GM23248 (cell line): ENCODE measurements around the gene MPV17L2. TPM values are rescaled to one million over a fixed set of nuclear protein-coding genes. Genes with fewer than 3 reads are reported as not detected.
A peak's percentile ranks its signal among the peaks of the same experiment; 100 is the strongest.

Experiments used
- DNase-seq: peaks from one replicate; pipeline ENCODE4 v3.0.0-alpha.2; 2015
- H2AFZ ChIP-seq: fragments of 200-600 bp; sonication (generic); 2 replicates; pipeline ENCODE4 v1.6.1; 2016; ENCODE audit warnings: antibody characterized with exemption
- H3F3A ChIP-seq: fragments of 200-600 bp; sonication (generic); 2 replicates; pipeline ENCODE4 v1.6.1; 2016; ENCODE audit warnings: mild to moderate bottlenecking, antibody characterized with exemption, mixed run types; ENCODE audit not compliant: insufficient read depth
- H3K27ac ChIP-seq: fragments of 200-600 bp; sonication (generic); 2 replicates; pipeline ENCODE4 v1.5.1; 2016; ENCODE audit warnings: mild to moderate bottlenecking
- H3K27me3 ChIP-seq: fragments of 200-600 bp; sonication (generic); replicated peaks from 2 replicates; pipeline ENCODE4 v1.6.1; 2016; ENCODE audit warnings: mild to moderate bottlenecking; ENCODE audit not compliant: insufficient read depth
- H3K36me3 ChIP-seq: fragments of 200-600 bp; sonication (generic); 2 replicates; pipeline ENCODE4 v1.6.1; 2016; ENCODE audit warnings: low read depth, mild to moderate bottlenecking
- H3K4me1 ChIP-seq: fragments of 200-600 bp; sonication (generic); 2 replicates; pipeline ENCODE4 v1.6.1; 2016; ENCODE audit warnings: mild to moderate bottlenecking; ENCODE audit not compliant: insufficient read depth
- H3K4me2 ChIP-seq: fragments of 200-600 bp; sonication (generic); one replicate; pipeline ENCODE4 v1.6.1; 2016; ENCODE audit warnings: mild to moderate bottlenecking; ENCODE audit not compliant: unreplicated experiment
- H3K4me3 ChIP-seq: fragments of 200-600 bp; sonication (generic); 2 replicates; pipeline ENCODE4 v1.5.1; 2016; ENCODE audit warnings: mild to moderate bottlenecking
- H3K79me2 ChIP-seq: fragments of 200-600 bp; sonication (generic); 2 replicates; pipeline ENCODE4 v1.6.1; 2016; ENCODE audit warnings: mild to moderate bottlenecking; ENCODE audit not compliant: insufficient read depth
- H3K9ac ChIP-seq: fragments of 200-600 bp; sonication (generic); 2 replicates; pipeline ENCODE4 v1.6.1; 2016; ENCODE audit warnings: mild to moderate bottlenecking
- H3K9me2 ChIP-seq: fragments of 200-600 bp; sonication (generic); 2 replicates; pipeline ENCODE4 v1.6.1; 2016; ENCODE audit warnings: mixed run types, mild to moderate bottlenecking, moderate library complexity; ENCODE audit not compliant: insufficient read depth
- H3K9me3 ChIP-seq: fragments of 200-600 bp; sonication (generic); one replicate; pipeline ENCODE4 v1.6.1; 2017; ENCODE audit warnings: low read depth
- H4K20me1 ChIP-seq: fragments of 200-600 bp; sonication (generic); 2 replicates; pipeline ENCODE4 v1.6.0; 2016; ENCODE audit not compliant: insufficient read depth
- EZH2 ChIP-seq: fragments of 200-600 bp; sonication (generic); IDR thresholded peaks from 2 replicates; pipeline ENCODE4 v1.6.1; 2018; ENCODE audit warnings: antibody characterized with exemption, mild to moderate bottlenecking; ENCODE audit not compliant: insufficient read depth, poor library complexity, severe bottlenecking
- EZH2phosphoT487 ChIP-seq: fragments of 200-600 bp; sonication (generic); IDR thresholded peaks from 2 replicates; pipeline ENCODE4 v1.6.1; 2018; ENCODE audit warnings: antibody characterized with exemption, moderate library complexity, mild to moderate bottlenecking, low read depth; ENCODE audit not compliant: insufficient read depth
- WGBS, 2 experiments: methylation state at CpG; one replicate each; pipeline ENCODE4 v1.1.6; 2015 to 2017; ENCODE audit warnings: low lambda C conversion rate in 2 of 2, low coverage in 1 of 2; ENCODE audit errors: missing lambda C conversion rate in 2 of 2; 5-methylcytosine and 5-hydroxymethylcytosine counted together
- in situ Hi-C: fragments of 300-500 bp; cut with MboI; formaldehyde crosslinking; loops from 2 replicates; pipeline ENCODE4 v1.15.0; 2020
- polyA plus RNA-seq: library from polyadenylated mRNA; unstranded; fragments of >200 nt; fragmentation: Nextera tagmentation; extraction: Ambion mirVana; gene quantifications from 2 replicates; pipeline ENCODE4 v1.2.1, GENCODE V29; 2016
- total RNA-seq: library from RNA; depleted of rRNA; stranded (reverse); fragments of >200 nt; shearing (Covaris generic); gene quantifications from 2 replicates; pipeline ENCODE4 v1.2.3, GENCODE V29; 2014

Gene MPV17L2
- total and polyA plus RNA-seq, 2 experiments from 2014 or later = 21.0 to 43.2 TPM

DNA sequence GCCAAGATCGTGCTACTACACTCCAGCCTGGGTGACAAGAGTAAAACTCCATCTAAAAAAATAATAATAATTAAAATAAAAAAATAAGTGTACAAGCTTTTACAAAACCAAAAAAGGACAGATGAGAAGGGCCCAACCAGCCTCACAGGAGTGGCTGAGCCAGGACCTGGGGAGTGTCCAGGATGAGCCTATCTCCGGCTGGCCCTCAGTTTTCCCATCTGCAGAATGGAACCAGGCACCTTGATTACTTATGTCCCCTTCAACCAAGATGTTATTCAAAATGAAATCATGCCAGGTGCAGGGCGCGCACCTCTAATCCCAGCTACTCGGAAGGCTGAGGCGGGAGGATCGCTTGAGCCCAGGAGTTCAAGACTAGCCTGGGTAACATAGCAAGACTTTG is 28.9 kb upstream of the MPV17L2 start:
- H2AFZ ChIP-seq = no peak overlapping the region
- H3K79me2 ChIP-seq = no peaks in the 10 kb centered on the region
- no peaks in the 10 kb centered on the region for H3K27me3 ChIP-seq
- in situ Hi-C loops = no loop called here
- H3K36me3 ChIP-seq = peaks cover 9% of the 10 kb centered on the region; the same call in 1 of the 2 replicates
- H3F3A ChIP-seq = no peaks in the 10 kb centered on the region
- no peaks in the 10 kb centered on the region for H3K9me2 ChIP-seq
- DNase-seq = no peak
- no peak overlapping the region for H3K4me2 ChIP-seq
- H3K4me3 ChIP-seq = no peak overlapping the region
- no peaks in the 10 kb centered on the region for H3K4me1 ChIP-seq
- H4K20me1 ChIP-seq = no peaks in the 10 kb centered on the region
- TF ChIP-seq EZH2phosphoT487 (no peak), EZH2 (no peak)
- no peak overlapping the region for H3K27ac ChIP-seq
- H3K9ac ChIP-seq = no peak overlapping the region
- WGBS, 2 experiments = 97 to 99% methylated on average over 7 of the region's 7 CpGs
- no peaks in the 10 kb centered on the region for H3K9me3 ChIP-seq

DNA sequence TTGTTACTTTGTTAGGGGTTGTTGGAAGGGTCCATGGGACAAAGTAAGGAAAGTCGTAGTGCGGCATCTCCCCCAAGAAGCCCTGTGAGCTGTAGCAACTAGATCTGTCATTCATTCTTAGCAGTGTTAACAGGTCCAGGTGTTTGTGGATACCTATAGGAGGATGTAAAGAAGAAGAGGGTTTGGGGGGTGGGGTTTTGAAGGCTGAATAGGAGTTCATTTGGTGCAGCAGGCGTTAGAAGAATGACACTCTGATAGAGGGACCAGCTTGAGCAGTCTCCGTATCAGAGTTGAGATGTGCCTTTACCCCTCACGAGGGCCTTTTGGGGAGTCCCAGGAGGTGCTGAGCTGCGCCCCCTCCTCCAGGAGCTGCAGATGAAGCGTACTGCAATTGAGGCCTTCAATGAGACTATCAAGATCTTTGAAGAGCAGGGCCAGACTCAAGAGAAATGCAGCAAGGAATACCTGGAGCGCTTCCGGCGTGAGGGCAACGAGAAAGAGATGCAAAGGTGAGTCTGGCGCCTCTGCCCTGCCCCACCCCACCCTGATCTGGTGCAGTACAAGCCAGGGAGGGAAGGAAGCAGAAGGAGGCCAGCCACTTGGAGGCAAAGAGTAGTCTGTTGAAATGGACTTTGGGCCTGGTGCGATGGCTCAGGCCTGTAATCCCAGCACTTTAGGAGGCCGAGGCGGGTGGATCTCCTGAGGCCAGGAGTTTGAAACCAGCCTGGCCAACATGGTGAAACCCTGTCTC is 27.0 kb upstream of the MPV17L2 start:
- Histone ChIP-seq H3K27ac (no peak overlapping the region), H3K27me3 (no peaks in the 10 kb centered on the region), H3K36me3 (peaks cover 9% of the 10 kb centered on the region; the same call in 1 of the 2 replicates), H3K9me3 (no peaks in the 10 kb centered on the region), H3K9ac (no peak overlapping the region), H3K4me3 (no peak overlapping the region), H3K4me1 (no peaks in the 10 kb centered on the region), H3K79me2 (no peaks in the 10 kb centered on the region), H2AFZ (no peak overlapping the region), H3K4me2 (no peak overlapping the region), H3F3A (no peaks in the 10 kb centered on the region), H3K9me2 (no peaks in the 10 kb centered on the region), H4K20me1 (no peaks in the 10 kb centered on the region)
- DNase-seq = no peak
- TF ChIP-seq EZH2 (no peak), EZH2phosphoT487 (no peak)
- WGBS, 2 experiments = 93 to 95% methylated on average over 14 to 15 of the region's 15 CpGs
- in situ Hi-C loops = no loop called here

DNA sequence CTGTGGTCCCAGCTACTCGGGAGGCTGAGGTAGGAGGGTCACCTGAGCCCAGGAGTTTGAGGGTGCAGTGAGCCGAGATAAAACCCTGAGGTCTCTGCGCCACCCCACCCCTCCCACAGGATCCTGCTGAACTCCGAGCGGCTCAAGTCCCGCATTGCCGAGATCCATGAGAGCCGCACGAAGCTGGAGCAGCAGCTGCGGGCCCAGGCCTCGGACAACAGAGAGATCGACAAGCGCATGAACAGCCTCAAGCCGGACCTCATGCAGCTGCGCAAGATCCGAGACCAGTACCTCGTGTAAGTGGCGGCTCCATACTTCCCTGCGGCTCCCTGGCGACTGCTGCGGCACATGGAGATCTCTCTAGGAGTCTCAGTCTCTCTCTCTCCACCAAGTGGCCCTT is 26.0 kb upstream of the MPV17L2 start:
- H3K9ac ChIP-seq = no peak overlapping the region
- no peaks in the 10 kb centered on the region; the same call in 1 of the 2 replicates for H3F3A ChIP-seq
- no peaks in the 10 kb centered on the region for H3K27me3 ChIP-seq
- TF ChIP-seq EZH2 = no peak
- no peak for TF ChIP-seq EZH2phosphoT487
- H3K4me1 ChIP-seq = no peaks in the 10 kb centered on the region
- H2AFZ ChIP-seq = no peak overlapping the region
- no peak for DNase-seq
- peaks cover 9% of the 10 kb centered on the region; the same call in 1 of the 2 replicates for H3K36me3 ChIP-seq
- H4K20me1 ChIP-seq = no peaks in the 10 kb centered on the region
- WGBS, 2 experiments = 95% methylated on average over 20 to 21 of the region's 21 CpGs
- H3K9me3 ChIP-seq = no peaks in the 10 kb centered on the region
- H3K79me2 ChIP-seq = no peaks in the 10 kb centered on the region
- no peak overlapping the region for H3K4me2 ChIP-seq
- no peak overlapping the region for H3K27ac ChIP-seq
- no peak overlapping the region for H3K4me3 ChIP-seq
- no peaks in the 10 kb centered on the region for H3K9me2 ChIP-seq
- in situ Hi-C loops = no loop called here

DNA sequence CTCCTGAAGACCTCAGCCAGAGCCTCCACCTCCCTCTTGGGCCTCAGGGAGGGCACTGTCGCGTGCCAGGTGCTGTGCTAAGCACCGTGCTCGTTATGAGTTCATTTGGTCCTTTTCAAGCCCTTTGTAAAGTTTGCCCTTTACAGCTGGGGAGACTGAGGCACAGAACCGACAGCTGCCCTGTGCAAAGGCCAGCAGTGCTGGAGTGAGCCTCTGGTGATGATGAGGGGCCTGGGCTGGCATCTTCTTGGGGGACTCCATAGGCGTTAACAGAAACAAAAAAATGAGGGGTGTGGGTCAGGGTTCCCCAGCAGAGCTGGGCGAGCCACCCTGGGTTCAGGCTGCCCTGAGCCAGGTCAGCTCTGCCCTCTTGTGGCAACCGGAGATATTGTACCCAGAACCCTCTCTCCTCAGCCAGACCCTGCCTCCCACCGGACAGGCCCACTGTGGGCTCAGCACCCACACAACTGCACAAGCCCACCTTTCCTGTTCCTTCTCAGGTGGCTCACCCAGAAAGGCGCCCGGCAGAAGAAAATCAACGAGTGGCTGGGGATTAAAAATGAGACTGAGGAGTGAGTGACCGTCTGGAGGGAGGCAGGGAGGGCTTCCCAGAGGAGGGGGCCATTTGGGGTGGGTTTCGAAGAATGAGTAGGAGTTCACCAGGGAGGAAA is 24.9 kb upstream of the MPV17L2 start:
- H3K79me2 ChIP-seq = no peaks in the 10 kb centered on the region
- no peaks in the 10 kb centered on the region for H3K27me3 ChIP-seq
- H3K4me3 ChIP-seq = no peak overlapping the region
- no peaks in the 10 kb centered on the region for H3K9me3 ChIP-seq
- H3K9ac ChIP-seq = no peak overlapping the region
- H3F3A ChIP-seq = no peaks in the 10 kb centered on the region; the same call in 1 of the 2 replicates
- in situ Hi-C loops = no loop called here
- WGBS, 2 experiments = 69 to 74% methylated on average over 14 of the region's 14 CpGs
- H3K36me3 ChIP-seq = peaks cover 9% of the 10 kb centered on the region; the same call in 1 of the 2 replicates
- no peak overlapping the region for H2AFZ ChIP-seq
- no peaks in the 10 kb centered on the region for H3K9me2 ChIP-seq
- H3K4me2 ChIP-seq = no peak overlapping the region
- no peak overlapping the region for H3K27ac ChIP-seq
- TF ChIP-seq EZH2phosphoT487 = no peak
- no peak for TF ChIP-seq EZH2
- DNase-seq = peak; percentile 62
- no peaks in the 10 kb centered on the region for H3K4me1 ChIP-seq
- H4K20me1 ChIP-seq = no peaks in the 10 kb centered on the region
